OCI-M1 (cell line): Measurements from ENCODE around the gene FAM107B.

Experiments
- DNase-seq: peaks from one replicate; lab custom pipeline; 2025; lab: John Stamatoyannopoulos, UW

The FAM107B gene

DNA sequence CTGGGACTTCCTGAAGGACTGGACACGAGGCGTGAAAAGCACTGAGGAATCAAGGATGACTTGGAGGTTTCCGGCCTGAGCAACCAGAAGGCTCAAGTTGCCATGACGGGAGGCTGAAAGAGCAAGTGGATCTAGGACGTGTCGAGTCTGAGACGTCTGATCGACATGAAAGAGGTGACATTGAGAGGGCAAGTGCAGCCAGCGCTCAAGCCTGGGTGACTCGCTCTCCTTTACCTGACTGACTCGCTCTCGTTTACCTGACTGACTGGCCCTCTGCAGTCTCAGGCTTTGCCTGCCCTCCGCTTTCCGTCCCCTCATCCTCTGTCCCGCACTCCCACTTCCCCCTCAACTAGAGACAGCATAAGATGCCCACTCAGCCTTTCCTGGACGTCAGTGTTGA lies 241.4 kb downstream of the FAM107B start:
- DNase-seq, result no peak

DNA sequence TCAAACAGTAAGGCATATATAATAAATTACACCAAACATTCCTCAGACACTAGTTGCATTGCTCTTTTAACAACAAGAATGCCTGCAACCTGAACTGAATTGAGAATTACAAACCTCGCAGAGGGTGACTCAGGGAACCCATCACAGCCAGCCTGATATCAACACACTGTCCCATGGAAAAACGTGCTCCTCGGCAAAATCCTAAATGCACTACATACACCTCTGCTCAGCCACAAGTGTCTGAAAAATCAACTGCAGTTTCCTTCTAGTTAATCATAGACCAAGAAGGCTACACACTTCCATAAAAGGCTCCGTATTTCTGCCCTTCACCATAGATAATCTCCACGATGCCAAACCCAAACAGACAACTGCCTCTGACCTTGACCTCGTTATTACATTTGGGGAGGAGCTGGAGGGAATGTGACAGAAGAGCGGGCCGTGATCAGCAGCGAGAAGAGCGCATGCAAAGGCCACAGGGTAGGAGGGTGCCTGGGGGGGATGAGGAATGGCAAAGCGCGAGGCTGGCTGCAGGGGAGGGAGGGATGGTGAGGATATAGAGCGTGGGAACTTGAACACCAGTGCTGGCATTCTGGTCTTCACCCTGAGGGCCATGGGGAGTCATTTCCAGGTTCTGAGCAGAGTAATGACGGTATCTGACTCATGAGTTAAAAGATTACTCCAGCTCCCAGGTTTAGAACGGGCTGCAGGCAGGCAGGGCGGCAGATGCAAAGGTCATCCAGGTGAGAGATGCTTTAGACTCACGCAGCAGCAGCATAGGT lies 242.0 kb downstream of the FAM107B start:
- no peak for DNase-seq

DNA sequence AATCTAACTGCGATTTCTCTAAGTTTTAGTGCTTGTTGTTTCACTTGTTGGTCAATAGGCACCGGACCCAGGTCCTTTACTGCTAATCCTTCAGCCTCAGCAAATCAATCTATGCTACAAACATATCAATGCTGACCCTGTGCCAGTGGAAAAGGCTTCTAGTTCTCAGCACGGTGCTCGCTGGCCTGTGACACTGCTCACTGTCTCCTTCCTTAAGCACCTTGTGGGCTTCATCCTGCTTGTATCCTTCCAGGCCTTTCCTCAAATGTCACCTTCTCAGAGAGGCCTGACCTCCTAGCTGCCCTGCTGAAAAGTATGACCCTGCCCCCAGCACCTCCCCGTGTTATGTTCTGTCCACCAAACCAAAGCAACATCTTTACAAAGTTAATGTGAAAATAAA lies 242.7 kb downstream of the FAM107B start:
- no peak for DNase-seq

DNA sequence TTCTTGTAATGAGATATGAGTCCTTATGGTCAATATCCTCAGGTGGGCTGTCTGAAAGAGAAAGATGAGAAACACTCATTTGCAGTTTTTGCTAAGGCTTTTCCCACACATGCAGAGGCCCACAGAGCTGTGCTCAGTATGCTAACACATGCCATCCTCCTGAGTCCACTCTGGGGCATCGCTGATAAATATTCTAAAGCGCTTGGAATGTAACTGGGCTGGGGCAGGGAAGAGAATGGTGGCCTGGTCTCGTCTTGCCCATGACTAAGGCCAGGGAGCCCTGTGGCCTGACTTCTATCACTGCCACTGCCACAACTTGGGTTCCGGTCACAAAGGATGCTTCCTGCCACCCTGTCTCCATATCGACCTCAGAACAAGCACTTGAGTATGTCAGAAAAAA lies 244.2 kb downstream of the FAM107B start:
- no peak for DNase-seq

DNA sequence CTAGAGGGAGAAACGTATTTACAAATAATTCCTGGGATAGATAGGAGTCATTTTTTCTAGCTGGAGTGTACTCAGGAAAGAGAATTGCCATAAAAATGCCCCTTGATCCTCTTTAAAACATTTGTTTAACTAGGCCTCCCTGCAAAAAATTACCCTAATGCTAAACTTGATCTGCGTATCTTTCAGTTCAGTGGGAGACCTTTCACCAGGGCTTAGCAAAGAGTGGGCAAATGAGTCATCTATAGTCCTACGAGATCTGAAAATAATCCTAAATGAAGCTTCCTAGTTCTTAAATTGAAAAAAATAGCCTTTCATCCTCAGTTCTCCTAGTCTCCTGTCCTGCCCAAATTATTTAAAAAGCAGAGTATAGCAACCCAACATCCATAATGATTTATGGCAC lies 245.3 kb downstream of the FAM107B start:
- no peak for DNase-seq

DNA sequence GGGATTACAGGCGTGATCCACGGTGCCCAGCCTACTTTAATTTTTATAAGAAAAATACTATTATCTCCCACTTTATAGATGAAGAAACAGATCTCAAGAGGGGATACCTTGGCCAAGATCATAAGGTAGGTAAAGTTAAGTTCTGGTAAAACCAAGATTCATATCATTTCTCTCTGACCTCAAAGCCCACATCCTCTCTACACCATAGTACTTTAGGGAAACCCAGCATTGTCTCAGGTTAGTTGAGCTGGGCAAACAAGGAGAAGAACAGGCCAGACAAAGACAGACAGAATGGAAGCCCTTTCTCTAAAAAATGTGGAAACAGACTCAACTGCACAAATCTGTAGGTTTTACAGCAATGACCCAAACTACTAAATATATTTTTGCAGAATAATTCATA lies 246.2 kb downstream of the FAM107B start:
- no peak for DNase-seq

DNA sequence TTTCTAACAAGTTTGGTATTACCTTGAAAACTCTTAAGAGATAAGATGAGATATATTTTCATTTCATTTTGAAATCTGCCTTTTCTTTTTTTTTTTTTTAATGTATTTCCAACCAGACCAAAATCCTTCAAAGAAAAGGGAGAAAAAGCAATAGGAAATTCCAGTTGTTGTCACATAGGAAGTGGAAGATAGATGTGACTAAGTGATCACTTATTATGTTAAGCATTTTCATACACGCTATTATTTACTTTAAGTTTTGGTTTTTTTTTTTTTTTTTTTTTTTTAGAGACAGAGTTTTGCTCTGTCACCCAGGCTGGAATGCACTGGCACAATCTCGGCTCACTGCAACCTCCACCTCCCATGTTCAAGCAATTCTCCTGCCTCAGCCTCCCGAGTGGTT lies 246.8 kb downstream of the FAM107B start:
- no peak for DNase-seq

DNA sequence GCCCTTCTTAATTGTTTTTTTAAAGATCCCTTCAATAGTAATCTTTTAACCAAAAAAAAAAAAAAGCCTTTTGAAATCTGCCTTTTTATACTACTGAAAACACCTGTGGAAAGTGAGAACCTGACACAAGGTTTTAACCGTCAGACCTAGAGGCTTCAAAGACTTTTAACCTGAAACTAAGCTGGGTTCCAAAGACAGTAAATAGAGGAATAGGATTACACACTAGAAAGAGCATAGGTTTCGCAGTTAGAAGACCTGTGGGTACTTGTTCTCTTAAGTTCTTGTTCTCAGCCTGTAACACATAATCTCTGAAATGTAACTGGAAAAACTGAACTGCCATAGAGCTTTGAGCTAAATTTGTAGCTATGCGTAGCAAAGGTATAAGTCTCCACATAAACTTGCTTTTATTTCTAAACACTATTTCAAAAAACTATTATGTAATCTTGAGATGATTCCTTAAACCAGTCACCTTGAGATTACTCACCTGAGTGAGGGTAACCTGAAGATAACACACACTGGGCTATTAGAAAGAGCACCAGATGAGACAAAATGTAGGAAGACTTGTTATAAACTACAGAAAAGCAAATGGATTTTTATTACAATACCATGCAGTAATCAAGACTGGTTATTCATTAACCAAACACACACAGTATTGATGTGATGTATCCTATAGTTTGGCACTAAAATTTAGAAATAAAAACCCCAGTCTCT lies 247.4 kb downstream of the FAM107B start:
- DNase-seq, result no peak

DNA sequence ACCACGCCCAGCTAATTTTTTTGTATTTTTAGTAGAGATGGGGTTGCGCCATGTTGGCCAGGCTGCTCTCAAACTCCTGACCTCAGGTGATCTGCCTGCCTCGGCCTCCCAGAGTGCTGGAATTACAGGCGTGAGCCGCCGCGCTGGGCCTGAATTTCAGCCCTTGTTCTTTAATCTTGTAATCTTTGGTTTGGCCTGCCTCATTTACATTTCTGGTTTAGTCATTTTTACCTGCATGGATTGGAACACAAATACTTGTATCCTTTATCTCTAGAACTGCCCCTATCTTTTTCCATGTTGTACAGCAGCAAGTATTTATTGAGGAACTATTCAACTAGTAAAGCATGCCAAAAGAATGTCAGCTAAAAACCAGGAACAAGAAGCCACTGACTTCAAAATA lies 248.4 kb downstream of the FAM107B start:
- DNase-seq, result no peak

DNA sequence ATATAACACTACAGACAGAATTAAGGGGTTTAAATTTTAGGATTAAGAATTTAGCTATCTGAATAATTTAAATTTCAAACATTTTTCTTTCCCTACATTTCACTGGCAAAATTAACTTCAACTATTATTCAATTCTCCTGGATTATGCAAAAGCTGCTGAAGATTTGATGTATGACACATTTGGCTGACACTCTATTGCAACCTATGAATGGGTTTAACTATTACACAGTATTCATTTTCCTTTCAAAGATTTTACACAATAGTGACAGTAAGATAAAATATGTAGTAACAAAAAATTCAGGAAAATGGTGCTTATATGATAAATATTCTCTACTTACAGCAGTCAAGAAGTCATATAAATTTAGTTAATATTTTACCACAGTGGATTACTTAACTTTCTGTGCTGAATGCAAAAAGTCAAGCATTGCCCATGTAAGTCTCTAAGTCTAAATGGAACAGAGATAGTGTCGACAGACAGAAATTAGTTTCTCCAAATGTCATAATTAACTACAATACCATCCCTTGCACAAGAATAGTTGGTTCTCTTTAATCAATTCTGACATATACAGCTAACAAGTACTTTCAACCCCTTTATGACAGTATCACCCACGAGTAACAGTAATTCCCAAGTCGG lies 249.9 kb downstream of the FAM107B start:
- DNase-seq, result no peak

DNA sequence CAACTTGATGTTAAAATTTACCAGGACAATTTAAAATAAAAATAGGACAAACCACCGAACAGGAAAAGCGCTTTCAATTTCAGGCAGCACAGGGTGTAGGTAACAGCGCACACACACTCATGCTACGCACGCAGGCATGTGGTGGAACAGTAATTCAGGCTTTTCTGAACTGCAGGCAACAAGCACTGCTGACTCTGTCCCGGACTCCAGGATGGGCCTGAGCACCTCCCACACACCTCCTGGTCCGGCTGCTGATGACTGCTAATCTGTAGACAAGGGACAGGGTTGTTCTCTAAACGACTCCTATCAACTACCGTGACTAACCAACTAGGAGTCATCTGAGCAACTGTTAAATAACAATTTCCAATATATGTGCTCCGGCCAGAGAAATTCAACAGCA lies 251.4 kb downstream of the FAM107B start:
- no peak for DNase-seq

DNA sequence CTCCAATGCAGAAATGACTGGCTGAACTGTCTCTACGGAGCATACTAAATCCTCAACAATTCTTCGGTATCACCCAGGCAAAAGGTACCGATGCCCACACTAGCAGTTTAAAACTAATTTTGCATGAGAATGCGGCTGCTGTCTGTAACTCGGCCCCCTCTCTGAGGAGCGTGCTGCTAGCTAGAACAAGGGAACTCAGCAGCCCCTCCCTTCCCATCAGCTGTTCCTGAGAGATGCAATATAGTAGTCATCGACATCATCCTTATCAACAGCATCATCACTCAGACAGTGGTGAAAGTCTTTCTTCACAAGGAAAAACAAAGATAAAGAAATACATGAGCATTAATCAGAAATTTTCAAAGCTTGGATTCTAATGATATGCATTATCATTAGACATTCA lies 254.9 kb downstream of the FAM107B start:
- DNase-seq, result no peak

DNA sequence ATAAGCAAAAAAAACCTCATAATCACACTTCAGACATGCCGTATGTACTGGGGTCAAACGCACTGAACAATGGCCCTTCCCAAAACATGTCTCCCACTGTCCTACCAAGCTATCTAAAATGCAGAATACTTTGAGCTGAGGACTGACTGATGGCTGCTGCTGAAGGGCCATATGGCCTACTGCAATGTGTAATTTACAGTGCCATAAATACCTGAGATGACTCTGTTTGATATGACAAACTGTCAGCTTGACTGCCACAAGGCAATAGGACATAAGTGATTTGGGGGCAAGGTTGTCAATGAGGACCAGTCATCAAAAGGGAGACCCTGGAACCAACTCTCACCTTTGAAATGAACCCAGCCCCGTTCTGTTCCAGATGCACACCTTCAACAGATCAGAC lies 256.5 kb downstream of the FAM107B start:
- no peak for DNase-seq

DNA sequence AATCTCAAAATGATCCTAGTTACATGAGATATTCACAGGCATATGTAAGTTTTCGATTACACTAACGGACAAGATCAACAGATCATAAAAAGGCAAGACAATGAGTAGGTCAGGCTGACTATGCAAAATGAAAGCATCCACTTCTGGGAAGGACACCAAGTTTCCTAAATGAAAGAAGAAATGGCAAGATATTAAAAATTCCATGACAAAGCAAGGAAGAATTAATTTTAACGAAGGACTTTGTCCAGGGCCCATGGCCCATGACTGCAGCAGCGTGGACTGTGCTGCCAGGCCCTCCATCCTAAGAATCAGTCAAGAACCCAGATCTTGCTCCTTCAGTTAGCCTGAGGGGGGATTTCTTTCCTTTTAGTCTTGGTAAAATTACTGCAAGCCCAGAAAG lies 261.6 kb downstream of the FAM107B start:
- no peak for DNase-seq

DNA sequence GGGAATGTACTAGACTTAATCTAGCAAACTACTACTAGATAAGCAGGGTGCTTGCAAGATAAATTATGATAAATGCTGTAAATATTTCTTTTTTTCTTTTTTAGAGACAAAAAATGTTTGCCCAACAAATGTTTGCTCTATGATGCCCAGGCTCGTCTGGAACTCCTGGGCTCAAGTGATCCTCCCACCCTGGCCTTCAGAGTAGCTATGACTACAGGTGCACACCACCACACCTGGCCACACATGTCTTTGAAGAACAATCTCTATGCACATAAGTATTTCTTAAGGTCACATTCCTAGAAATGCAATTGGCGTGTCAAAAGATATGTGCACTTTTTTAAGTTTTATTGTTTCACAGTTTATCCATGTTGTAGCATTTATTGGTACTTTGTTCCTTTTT lies 264.4 kb downstream of the FAM107B start:
- no peak for DNase-seq

DNA sequence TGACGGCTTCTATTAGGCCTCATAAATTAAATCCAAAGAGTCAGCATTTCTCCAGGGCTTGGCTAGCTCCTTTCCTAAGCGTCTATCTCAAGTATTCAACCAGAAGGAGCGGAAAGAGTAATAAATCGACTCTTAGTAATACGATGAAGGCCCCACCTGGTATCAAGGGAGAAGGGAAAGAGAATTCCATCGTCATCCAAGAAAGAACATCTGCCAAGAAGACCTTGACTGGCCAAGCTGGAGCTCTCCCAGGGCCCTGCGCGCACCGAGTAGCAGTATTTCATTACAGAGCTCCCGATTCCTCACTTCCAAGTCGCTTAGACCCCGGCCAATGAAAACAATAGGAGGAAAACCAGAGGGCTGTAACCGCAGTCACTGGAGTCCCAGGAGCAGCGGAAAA lies 266.0 kb downstream of the FAM107B start:
- DNase-seq, result no peak

DNA sequence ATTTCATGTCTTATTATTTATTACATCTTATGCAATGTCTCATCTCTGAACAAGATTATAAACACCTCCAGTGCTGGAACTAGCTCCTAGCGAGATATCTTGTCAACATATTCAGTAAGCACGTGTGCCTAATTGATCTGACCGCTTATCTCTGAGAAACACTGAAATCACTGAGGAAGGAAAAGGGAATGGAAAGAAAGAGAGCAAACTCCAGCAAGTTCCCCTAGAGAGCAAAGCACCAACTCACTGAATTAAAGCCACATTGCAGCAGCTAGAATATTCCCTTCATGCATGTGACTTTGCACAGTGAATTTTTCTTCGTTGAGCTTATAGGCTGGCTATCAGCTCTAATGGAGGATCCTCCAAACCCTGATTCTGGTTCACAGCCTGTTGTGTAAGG lies 266.9 kb downstream of the FAM107B start:
- DNase-seq, result no peak

DNA sequence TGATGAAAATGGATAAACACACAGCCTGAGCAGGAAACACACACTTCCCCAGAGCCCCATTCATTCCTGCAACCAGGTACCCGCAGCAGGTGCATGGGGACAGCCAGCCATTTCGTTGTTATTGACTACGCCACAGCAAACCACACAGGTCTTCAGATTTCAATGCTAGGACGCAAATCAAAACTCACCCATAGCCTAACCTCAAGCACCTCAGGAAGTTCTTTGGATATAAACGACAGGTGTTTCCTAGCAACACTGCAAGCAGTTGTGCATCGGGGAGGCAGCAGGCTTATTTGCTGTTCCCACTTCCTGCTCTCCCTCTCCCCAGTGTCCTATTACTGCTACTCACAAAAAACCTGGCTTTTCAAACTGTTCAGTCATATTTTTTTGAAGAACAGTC lies 267.5 kb downstream of the FAM107B start:
- no peak for DNase-seq

DNA sequence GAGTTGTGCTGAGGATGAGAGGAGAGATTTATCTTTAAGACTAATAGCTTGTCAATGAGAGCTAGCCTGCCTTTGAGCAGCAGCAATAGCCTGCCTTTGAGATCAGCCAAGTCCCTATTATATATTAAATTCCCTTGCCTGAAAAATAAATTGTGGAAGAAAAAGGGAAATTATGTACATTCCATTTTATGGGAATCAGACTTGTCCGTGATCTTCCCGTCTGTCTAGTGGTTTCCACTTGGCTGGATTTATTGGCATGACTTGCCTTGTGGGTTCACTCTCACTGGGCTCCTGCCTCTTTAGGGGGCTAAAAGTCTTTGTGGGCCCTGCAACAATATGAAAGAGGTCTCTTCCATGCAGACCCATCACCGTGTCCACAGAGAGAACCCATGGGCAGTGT lies 272.3 kb downstream of the FAM107B start:
- no peak for DNase-seq

DNA sequence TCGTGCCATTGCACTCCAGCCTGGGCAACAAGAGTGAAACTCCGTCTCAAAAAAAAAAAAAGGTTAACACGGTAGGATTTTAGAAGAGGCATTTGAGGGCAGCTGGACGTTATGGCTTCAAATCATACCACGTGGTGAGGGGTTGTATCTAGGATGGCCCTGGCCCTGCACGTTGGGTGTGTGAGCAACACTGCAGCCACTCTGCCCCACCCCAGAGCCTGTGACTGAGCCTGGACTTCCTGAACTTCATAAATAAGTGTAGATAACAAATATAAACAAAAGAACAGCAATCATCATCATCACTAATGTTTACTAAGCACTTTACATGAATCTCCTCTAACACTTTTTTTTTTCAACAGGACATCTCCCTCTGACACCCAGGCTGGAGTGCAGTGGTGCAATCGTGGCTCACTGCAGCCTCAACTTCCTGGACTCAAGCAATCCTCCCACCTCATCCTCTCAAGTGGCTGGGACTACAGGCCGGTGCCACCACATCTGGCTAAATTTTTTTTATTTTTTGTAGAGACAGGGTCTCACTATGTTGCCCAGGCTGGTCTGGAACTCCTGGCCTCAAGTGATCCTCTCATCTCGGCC lies 274.4 kb downstream of the FAM107B start:
- no peak for DNase-seq

DNA sequence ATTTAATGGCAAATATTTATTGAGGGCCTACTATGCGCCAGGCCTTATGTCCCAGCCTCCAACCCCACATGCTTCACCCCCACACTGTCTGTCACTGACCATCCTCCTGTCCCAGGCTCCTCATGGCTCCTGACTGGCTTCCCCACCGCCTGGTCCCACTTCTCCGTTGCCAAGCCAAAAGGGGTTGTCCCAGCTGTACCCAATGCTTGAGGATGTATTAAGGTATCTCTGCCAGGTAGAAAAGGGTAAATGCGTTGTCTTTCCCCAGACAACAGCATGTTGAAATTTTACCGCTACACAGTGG lies 275.1 kb downstream of the FAM107B start:
- DNase-seq, result no peak

DNA sequence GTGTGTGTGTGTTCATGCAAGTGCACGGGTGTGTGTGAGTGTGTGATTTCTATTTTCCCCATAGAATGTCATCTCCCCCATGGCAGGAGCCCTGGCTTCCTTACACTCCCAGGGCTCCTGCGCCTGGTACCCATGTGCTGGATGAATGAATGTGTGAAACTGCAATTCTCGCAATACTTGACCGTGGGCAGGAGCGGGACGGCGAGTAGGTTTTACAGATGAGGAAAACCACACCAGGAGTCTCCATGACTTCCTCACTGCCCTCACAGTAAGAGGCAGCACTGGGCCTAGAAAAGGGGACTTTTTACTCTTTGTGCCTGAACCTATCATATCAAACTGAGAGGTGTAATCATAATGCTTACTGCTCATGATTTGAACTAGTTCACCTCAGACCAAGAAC lies 276.4 kb downstream of the FAM107B start:
- no peak for DNase-seq

DNA sequence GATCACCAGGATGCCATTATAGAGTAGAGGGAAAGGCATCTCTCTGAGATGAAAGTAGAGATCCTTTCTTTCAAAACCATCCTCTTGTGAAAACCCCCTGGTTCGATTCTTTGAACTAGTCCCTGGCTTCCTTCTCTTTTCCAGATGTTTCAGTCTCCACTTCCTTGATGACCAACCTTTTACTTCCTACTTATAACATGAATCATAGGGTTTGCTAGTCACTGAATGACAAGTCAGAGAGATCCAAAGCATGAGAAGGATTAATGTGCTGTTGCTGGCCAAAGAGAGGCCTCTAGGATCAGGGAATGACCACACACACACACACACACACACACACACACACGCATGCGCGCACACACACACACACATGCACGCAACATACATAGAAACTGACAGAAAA lies 282.9 kb downstream of the FAM107B start:
- DNase-seq, result no peak
